Adrenal gland (tissue), 5 donors: ENCODE measurements around the gene PRKCI.
"Not testable (repeated sequence)": the region's sequence is repeated elsewhere in the genome, so short reads cannot be mapped to it uniquely, and the experiment has no call there.

Experiments used
- POLR2A ChIP-seq, 2 donors: fragments of 450-650 bp; IDR thresholded peaks; one replicate each; pipeline ENCODE4 v1.6.1; 2017; ENCODE audit warnings: antibody characterized with exemption in 2 of 2, mild to moderate bottlenecking in 2 of 2, moderate library complexity in 1 of 2
- TF ChIP-seq, protein P1 (sequence below), 6 experiments: fragments of 450-650 bp in 4 of 6; fragments of 200-600 bp in 2 of 6; sonication (generic) in 1 of 6; IDR thresholded peaks; 1 replicate in 5 of 6; 2 replicates in 1 of 6; pipeline versions ENCODE4 v1.5.1 to v1.8.0; 2016 to 2021; ENCODE audit warnings: antibody characterized with exemption in 6 of 6, mild to moderate bottlenecking in 2 of 6, moderate library complexity in 1 of 6
- donor health status: DM: no; HTN: no; CAD: no.

- TF ChIP-seq, protein P1, sequence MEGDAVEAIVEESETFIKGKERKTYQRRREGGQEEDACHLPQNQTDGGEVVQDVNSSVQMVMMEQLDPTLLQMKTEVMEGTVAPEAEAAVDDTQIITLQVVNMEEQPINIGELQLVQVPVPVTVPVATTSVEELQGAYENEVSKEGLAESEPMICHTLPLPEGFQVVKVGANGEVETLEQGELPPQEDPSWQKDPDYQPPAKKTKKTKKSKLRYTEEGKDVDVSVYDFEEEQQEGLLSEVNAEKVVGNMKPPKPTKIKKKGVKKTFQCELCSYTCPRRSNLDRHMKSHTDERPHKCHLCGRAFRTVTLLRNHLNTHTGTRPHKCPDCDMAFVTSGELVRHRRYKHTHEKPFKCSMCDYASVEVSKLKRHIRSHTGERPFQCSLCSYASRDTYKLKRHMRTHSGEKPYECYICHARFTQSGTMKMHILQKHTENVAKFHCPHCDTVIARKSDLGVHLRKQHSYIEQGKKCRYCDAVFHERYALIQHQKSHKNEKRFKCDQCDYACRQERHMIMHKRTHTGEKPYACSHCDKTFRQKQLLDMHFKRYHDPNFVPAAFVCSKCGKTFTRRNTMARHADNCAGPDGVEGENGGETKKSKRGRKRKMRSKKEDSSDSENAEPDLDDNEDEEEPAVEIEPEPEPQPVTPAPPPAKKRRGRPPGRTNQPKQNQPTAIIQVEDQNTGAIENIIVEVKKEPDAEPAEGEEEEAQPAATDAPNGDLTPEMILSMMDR (IDR thresholded peaks at IDR 0.05), result not testable (repeated sequence)
- not testable (repeated sequence) for TF ChIP-seq POLR2A (IDR thresholded peaks at IDR 0.05)
Observed at GRCh38 chr3:170206164-170206762, 16.0 kb upstream of the PRKCI start.
